GM12892 (cell line): Measurements from ENCODE around the gene HSF2BP.

Source experiments
- POLR2A ChIP-seq: IDR thresholded peaks from 2 replicates; pipeline ENCODE4 v1.6.1; 2011; ENCODE audit warnings: low read depth, low read length, control low read depth
- TAF1 ChIP-seq: IDR thresholded peaks from 2 replicates; pipeline ENCODE4 v1.6.1; 2011; ENCODE audit warnings: low read depth, mild to moderate bottlenecking, control low read depth, low read length, borderline replicate concordance

GRCh38 chr21:43688906-43689305 lies 29.6 kb upstream of the HSF2BP start:
- no peak for TF ChIP-seq TAF1
- no peak for TF ChIP-seq POLR2A
